PC-3 (cell line): Measurements from ENCODE around the gene OR8J1.
"Not testable (repeated sequence)": the region's sequence is repeated elsewhere in the genome, so short reads cannot be mapped to it uniquely, and the experiment has no call there.

Experiments used
- EZH2phosphoT487 ChIP-seq: fragments of 300-600 bp; sonication (generic); IDR thresholded peaks from 2 replicates; pipeline ENCODE4 v1.6.1; 2018; ENCODE audit warnings: mild to moderate bottlenecking, antibody characterized with exemption, low read length, borderline replicate concordance
- TF ChIP-seq, protein P1 (sequence below): fragments of 300-600 bp; sonication (generic); conservative IDR thresholded peaks from 2 replicates; pipeline ENCODE4 v1.5.1; 2017; ENCODE audit warnings: antibody characterized with exemption, low read depth, mild to moderate bottlenecking, low read length

DNA sequence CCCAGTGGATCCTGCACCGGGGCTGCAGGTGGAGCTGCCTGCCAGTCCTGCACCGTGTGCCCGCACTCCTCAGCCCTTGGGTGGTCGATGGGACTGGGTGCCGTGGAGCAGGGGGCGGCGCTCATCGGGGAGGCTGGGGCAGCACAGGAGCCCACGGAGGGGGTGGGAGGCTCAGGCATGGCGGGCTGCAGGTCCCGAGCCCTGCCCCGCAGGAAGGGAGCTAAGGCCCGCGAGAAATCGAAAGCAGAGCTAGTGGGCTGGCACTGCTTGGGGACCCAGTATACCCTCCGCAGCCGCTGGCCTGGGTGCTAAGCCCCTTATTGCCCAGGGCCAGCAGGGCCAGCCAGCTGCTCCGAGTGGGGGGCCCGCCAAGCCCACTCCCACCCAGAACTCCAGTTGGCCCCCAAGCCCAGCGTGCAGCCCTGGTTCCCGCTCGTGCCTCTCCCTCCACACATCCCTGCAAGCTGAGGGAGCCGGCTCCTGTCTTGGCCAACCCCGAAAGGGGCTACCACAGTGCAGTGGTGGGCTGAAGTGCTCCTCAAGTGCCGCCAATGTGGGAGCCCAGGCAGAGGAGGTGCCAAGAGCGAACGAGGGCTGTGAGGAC is 47.9 kb downstream of the OR8J1 start:
- not testable (repeated sequence) for TF ChIP-seq EZH2phosphoT487
- TF ChIP-seq, protein P1, sequence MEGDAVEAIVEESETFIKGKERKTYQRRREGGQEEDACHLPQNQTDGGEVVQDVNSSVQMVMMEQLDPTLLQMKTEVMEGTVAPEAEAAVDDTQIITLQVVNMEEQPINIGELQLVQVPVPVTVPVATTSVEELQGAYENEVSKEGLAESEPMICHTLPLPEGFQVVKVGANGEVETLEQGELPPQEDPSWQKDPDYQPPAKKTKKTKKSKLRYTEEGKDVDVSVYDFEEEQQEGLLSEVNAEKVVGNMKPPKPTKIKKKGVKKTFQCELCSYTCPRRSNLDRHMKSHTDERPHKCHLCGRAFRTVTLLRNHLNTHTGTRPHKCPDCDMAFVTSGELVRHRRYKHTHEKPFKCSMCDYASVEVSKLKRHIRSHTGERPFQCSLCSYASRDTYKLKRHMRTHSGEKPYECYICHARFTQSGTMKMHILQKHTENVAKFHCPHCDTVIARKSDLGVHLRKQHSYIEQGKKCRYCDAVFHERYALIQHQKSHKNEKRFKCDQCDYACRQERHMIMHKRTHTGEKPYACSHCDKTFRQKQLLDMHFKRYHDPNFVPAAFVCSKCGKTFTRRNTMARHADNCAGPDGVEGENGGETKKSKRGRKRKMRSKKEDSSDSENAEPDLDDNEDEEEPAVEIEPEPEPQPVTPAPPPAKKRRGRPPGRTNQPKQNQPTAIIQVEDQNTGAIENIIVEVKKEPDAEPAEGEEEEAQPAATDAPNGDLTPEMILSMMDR = not testable (repeated sequence)
